Loucy (cell line): ENCODE results near the gene ADAR.

Experiments
- EZH2phosphoT487 ChIP-seq: fragments of 200-600 bp; IDR thresholded peaks from 2 replicates; pipeline ENCODE4 v1.6.1; 2018; ENCODE audit warnings: antibody characterized with exemption, mild to moderate bottlenecking, moderate library complexity, borderline replicate concordance
- TF ChIP-seq, protein P1 (sequence below): fragments of 200-600 bp; sonication (generic); conservative IDR thresholded peaks from 2 replicates; pipeline ENCODE4 v1.5.1; 2014; ENCODE audit warnings: mild to moderate bottlenecking, antibody characterized with exemption, low read length

DNA sequence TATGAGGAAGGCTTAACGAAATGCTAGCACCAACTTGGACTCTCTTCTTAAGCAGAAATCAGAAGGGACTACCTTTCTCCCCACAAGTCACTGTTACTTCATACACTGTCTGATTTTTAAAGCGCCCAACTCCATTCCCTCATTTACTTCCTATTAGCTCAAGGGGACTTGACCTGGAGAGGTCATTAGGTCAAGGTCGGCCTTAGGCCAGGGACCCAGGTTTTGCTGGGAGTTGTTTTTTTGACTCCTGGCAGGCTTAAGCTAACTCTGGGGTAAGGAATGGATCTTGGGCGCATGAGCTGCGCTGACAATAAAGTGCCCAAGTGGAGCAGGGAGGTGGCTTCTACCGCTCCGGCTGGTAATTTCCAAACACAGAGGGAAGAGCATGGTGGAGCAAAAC, 16.8 kb downstream of the ADAR start:
- TF ChIP-seq, protein P1, sequence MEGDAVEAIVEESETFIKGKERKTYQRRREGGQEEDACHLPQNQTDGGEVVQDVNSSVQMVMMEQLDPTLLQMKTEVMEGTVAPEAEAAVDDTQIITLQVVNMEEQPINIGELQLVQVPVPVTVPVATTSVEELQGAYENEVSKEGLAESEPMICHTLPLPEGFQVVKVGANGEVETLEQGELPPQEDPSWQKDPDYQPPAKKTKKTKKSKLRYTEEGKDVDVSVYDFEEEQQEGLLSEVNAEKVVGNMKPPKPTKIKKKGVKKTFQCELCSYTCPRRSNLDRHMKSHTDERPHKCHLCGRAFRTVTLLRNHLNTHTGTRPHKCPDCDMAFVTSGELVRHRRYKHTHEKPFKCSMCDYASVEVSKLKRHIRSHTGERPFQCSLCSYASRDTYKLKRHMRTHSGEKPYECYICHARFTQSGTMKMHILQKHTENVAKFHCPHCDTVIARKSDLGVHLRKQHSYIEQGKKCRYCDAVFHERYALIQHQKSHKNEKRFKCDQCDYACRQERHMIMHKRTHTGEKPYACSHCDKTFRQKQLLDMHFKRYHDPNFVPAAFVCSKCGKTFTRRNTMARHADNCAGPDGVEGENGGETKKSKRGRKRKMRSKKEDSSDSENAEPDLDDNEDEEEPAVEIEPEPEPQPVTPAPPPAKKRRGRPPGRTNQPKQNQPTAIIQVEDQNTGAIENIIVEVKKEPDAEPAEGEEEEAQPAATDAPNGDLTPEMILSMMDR: no peak
- no peak for TF ChIP-seq EZH2phosphoT487
